HEK293 (cell line): ENCODE measurements around the gene S1PR2.

Experiments
- CTCF ChIA-PET: fragments of 350-600 bp; formaldehyde crosslinking; extraction: SDS; loops from one replicate; lab custom pipeline; 2021; ENCODE audit warnings: antibody characterized with exemption; lab: Yijun Ruan, JAX
- POLR2A ChIA-PET: fragments of 300-600 bp; formaldehyde crosslinking; extraction: SDS; loops from one replicate; lab custom pipeline; 2020; ENCODE audit warnings: antibody characterized with exemption, inconsistent platforms; lab: Yijun Ruan, JAX
- H3K27ac ChIP-seq: fragments of 200-500 bp; sonication (Bioruptor generic); 2 replicates; pipeline ENCODE4 v1.5.1; 2014; ENCODE audit warnings: low read depth, low read length, control low read depth, inconsistent platforms; ENCODE audit errors: extremely low read depth
- H3K36me3 ChIP-seq, 2 experiments: fragments of 200-500 bp in 1 of 2; sonication (Bioruptor generic) in 1 of 2; 1 replicate in 1 of 2; 2 replicates in 1 of 2; pipeline ENCODE4 v1.5.1; 2014 to 2017; ENCODE audit warnings: inconsistent platforms in 2 of 2, low read length in 2 of 2; ENCODE audit not compliant: control insufficient read depth in 2 of 2, insufficient read depth in 1 of 2
- H3K4me1 ChIP-seq: fragments of 200-500 bp; sonication (Bioruptor generic); 2 replicates; pipeline ENCODE4 v1.5.1; 2014; ENCODE audit warnings: mild to moderate bottlenecking, low read length, inconsistent platforms; ENCODE audit not compliant: control insufficient read depth, insufficient read depth
- H3K4me3 ChIP-seq: 2 replicates; pipeline ENCODE4 v1.5.1; 2011; ENCODE audit warnings: low read depth, mild to moderate bottlenecking, control low read depth, low read length, moderate library complexity
- H3K9me3 ChIP-seq: fragments of 200-500 bp; sonication (Bioruptor generic); 2 replicates; pipeline ENCODE4 v1.5.1; 2014; ENCODE audit warnings: low read depth, low read length, inconsistent platforms; ENCODE audit not compliant: control insufficient read depth, insufficient read depth
- ATF2 ChIP-seq: fragments of 450-650 bp; formaldehyde crosslinking; IDR thresholded peaks from 2 replicates; pipeline ENCODE4 v1.5.1; 2016; ENCODE audit warnings: missing biosample characterization, missing genetic modification characterization, low read depth
- EGR2 ChIP-seq: fragments of 450-650 bp; formaldehyde crosslinking; IDR thresholded peaks from 2 replicates; pipeline ENCODE4 v1.5.1; 2016; ENCODE audit warnings: low read depth, missing biosample characterization, missing genetic modification characterization
- GLIS1 ChIP-seq: fragments of 450-650 bp; formaldehyde crosslinking; IDR thresholded peaks from 2 replicates; pipeline ENCODE4 v1.5.1; 2016; ENCODE audit warnings: missing biosample characterization, missing genetic modification characterization
- ZBTB20 ChIP-seq: fragments of 450-650 bp; formaldehyde crosslinking; IDR thresholded peaks from 2 replicates; pipeline ENCODE4 v1.5.1; 2016; ENCODE audit warnings: missing biosample characterization, missing genetic modification characterization
- ZEB2 ChIP-seq: fragments of 450-650 bp; formaldehyde crosslinking; IDR thresholded peaks from 2 replicates; pipeline ENCODE4 v1.5.1; 2016; ENCODE audit warnings: missing biosample characterization, missing genetic modification characterization
- ZNF146 ChIP-seq: fragments of 450-650 bp; formaldehyde crosslinking; IDR thresholded peaks from 2 replicates; pipeline ENCODE4 v1.5.1; 2016; ENCODE audit warnings: missing biosample characterization, missing genetic modification characterization
- ZNF184 ChIP-seq: fragments of 450-650 bp; IDR thresholded peaks from 2 replicates; pipeline ENCODE4 v1.5.1; 2018; ENCODE audit warnings: missing biosample characterization, mild to moderate bottlenecking, missing genetic modification characterization
- ZNF202 ChIP-seq: fragments of 450-650 bp; formaldehyde crosslinking; IDR thresholded peaks from 2 replicates; pipeline ENCODE4 v1.5.1; 2016; ENCODE audit warnings: missing biosample characterization, missing genetic modification characterization, borderline replicate concordance
- ZNF362 ChIP-seq: fragments of 450-650 bp; formaldehyde crosslinking; IDR thresholded peaks from 2 replicates; pipeline ENCODE4 v1.5.1; 2016; ENCODE audit warnings: missing biosample characterization, missing genetic modification characterization
- ZNF501 ChIP-seq: fragments of 450-650 bp; formaldehyde crosslinking; IDR thresholded peaks from 2 replicates; pipeline ENCODE4 v1.5.1; 2016; ENCODE audit warnings: missing biosample characterization, missing genetic modification characterization
- ZNF571 ChIP-seq: fragments of 450-650 bp; formaldehyde crosslinking; IDR thresholded peaks from 2 replicates; pipeline ENCODE4 v1.5.0; 2017; ENCODE audit warnings: missing biosample characterization, missing genetic modification characterization
- ZNF623 ChIP-seq: fragments of 450-650 bp; formaldehyde crosslinking; IDR thresholded peaks from 2 replicates; pipeline ENCODE4 v1.5.1; 2016; ENCODE audit warnings: missing biosample characterization, missing genetic modification characterization
- ZSCAN5A ChIP-seq: fragments of 450-650 bp; formaldehyde crosslinking; IDR thresholded peaks from 2 replicates; pipeline ENCODE4 v1.5.1; 2016; ENCODE audit warnings: missing biosample characterization, missing genetic modification characterization
- TF ChIP-seq, protein P1 (sequence below): fragments of 450-650 bp; formaldehyde crosslinking; IDR thresholded peaks from 2 replicates; pipeline ENCODE4 v1.5.1; 2016; ENCODE audit warnings: missing biosample characterization, missing genetic modification characterization
- TF ChIP-seq, protein P2 (sequence below): fragments of 450-650 bp; formaldehyde crosslinking; IDR thresholded peaks from 2 replicates; pipeline ENCODE4 v1.5.1; 2016; ENCODE audit warnings: missing biosample characterization, missing genetic modification characterization

The S1PR2 gene

GRCh38 chr19:10206226-10206885 is 24.8 kb downstream of the S1PR2 start:
- Histone ChIP-seq H3K4me1 (no peaks in the 10 kb centered on the region), H3K27ac (no peak overlapping the region), H3K36me3 (no peaks in the 10 kb centered on the region), H3K9me3 (no peaks in the 10 kb centered on the region), H3K4me3 (no peak overlapping the region)
- POLR2A ChIA-PET: interaction anchor here (0.7 to 1.8 kb wide), 2 partner anchors 12 to 220 kb away, joined by 3 to 5 read pairs; partner anchors contain the start of gene DNMT1
- CTCF ChIA-PET: interaction anchor here (0.6 kb wide), 2 partner anchors 15 to 107 kb away, joined by 3 read pairs; no protein-coding TSS in a partner anchor
- TF ChIP-seq GLIS1 (peak; percentile 92), ZNF571 (tag by site-specific recombination) (no peak), ZNF184 (tag by site-specific recombination) (no peak)
- TF ChIP-seq, protein P1, sequence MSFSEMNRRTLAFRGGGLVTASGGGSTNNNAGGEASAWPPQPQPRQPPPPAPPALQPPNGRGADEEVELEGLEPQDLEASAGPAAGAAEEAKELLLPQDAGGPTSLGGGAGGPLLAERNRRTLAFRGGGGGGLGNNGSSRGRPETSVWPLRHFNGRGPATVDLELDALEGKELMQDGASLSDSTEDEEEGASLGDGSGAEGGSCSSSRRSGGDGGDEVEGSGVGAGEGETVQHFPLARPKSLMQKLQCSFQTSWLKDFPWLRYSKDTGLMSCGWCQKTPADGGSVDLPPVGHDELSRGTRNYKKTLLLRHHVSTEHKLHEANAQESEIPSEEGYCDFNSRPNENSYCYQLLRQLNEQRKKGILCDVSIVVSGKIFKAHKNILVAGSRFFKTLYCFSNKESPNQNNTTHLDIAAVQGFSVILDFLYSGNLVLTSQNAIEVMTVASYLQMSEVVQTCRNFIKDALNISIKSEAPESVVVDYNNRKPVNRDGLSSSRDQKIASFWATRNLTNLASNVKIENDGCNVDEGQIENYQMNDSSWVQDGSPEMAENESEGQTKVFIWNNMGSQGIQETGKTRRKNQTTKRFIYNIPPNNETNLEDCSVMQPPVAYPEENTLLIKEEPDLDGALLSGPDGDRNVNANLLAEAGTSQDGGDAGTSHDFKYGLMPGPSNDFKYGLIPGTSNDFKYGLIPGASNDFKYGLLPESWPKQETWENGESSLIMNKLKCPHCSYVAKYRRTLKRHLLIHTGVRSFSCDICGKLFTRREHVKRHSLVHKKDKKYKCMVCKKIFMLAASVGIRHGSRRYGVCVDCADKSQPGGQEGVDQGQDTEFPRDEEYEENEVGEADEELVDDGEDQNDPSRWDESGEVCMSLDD: no peak

DNA sequence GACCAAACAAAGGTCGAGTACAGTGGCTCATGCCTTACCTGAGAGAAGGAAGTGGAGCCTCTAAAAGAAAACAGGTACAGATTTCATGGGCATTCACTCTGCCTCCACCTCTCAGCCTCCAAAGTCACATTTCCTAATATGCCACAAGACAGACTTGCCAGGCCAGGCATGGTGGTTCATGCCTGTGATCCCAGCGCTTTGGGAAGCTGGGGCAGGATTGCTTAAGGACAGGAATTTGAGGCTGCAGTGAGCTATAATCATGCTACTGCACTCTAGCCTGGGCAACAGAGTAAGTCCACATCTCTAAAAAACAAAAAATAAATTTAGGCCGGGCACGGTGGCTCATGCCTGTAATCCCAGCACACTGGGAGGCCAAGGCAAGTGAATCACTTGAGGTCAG is 25.5 kb downstream of the S1PR2 start:
- H3K27ac ChIP-seq: no peak overlapping the region
- TF ChIP-seq ATF2 (no peak), ZNF202 (tag by site-specific recombination) (no peak)
- TF ChIP-seq, all 188 proteins: peak for 0
- no peaks in the 10 kb centered on the region for H3K36me3 ChIP-seq
- ChIA-PET POLR2A (interaction anchor here (0.7 to 1.8 kb wide), 3 partner anchors 11 to 219 kb away, joined by 3 to 5 read pairs (median 3); partner anchors contain the start of gene DNMT1), CTCF (interaction anchor here (0.6 kb wide), 3 partner anchors 15 to 205 kb away, joined by 3 to 4 read pairs (median 3); no protein-coding TSS in a partner anchor)
- no peaks in the 10 kb centered on the region for H3K4me1 ChIP-seq
- no peaks in the 10 kb centered on the region for H3K9me3 ChIP-seq
- H3K4me3 ChIP-seq: no peak overlapping the region

- ChIA-PET POLR2A (no interaction called here), CTCF (no interaction called here)
- Histone ChIP-seq H3K4me1 (no peaks in the 10 kb centered on the region), H3K36me3 (no peaks in the 10 kb centered on the region), H3K4me3 (no peak overlapping the region), H3K27ac (no peak overlapping the region), H3K9me3 (no peaks in the 10 kb centered on the region)
- no peak for TF ChIP-seq ZSCAN5A (tag by site-specific recombination)
- no peak for TF ChIP-seq ZNF362 (tag by site-specific recombination)
- no peak for TF ChIP-seq ZEB2 (tag by site-specific recombination)
- TF ChIP-seq, protein P1: no peak
- TF ChIP-seq EGR2 (tag by site-specific recombination): no peak
- no peak for TF ChIP-seq ZNF623 (tag by site-specific recombination)
- no peak for TF ChIP-seq ZNF146
- TF ChIP-seq, protein P2, sequence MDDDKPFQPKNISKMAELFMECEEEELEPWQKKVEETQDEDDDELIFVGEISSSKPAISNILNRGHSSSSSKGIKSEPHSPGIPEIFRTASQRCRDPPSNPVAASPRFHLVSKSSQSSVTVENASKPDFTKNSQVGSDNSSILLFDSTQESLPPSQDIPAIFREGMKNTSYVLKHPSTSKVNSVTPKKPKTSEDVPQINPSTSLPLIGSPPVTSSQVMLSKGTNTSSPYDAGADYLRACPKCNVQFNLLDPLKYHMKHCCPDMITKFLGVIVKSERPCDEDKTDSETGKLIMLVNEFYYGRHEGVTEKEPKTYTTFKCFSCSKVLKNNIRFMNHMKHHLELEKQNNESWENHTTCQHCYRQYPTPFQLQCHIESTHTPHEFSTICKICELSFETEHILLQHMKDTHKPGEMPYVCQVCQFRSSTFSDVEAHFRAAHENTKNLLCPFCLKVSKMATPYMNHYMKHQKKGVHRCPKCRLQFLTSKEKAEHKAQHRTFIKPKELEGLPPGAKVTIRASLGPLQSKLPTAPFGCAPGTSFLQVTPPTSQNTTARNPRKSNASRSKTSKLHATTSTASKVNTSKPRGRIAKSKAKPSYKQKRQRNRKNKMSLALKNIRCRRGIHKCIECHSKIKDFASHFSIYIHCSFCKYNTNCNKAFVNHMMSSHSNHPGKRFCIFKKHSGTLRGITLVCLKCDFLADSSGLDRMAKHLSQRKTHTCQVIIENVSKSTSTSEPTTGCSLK (tag by site-specific recombination): no peak
- no peak for TF ChIP-seq ZBTB20 (tag by site-specific recombination)
- TF ChIP-seq ZNF501: no peak
Measured at GRCh38 chr19:10203686-10204085, 27.4 kb downstream of the S1PR2 start.
